Sigmoid colon (tissue), 4 donors: ENCODE measurements around the gene TRPM2.

Experiments used
- POLR2AphosphoS5 ChIP-seq, 4 donors: sonication (generic); formaldehyde crosslinking; IDR thresholded peaks; one replicate each; pipeline ENCODE4 v1.6.1; 2017; ENCODE audit warnings: antibody characterized with exemption in 4 of 4
- TF ChIP-seq, protein P1 (sequence below), 4 experiments: fragments of 450-650 bp in 3 of 4; fragments of 200-600 bp in 1 of 4; IDR thresholded peaks; one replicate each; pipeline ENCODE4 v1.5.1; 2016 to 2019; ENCODE audit warnings: antibody characterized with exemption in 4 of 4, mild to moderate bottlenecking in 3 of 4, moderate library complexity in 2 of 4

DNA sequence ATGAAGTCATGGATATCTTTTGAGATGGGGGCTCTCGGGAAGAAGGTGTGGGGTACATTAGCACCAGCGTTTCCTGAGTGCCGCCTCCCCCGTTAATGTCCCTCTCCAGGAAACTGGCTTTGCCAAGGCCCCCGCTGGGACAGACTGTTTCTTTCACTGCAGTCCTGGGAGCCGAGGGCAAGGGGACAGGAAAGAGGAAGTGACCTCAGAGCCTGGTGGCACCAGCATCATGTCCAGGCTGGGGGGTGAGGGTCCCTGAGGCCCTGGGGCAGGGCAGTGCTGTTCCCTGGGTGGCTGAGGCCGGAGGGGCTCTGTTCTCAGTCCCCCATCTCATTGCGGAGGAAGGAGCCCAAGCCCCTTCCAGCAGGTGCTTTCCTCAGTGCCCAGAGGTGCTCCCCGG is 47.7 kb upstream of the TRPM2 start:
- TF ChIP-seq POLR2AphosphoS5 (IDR thresholded peaks at IDR 0.05) = no peak
- TF ChIP-seq, protein P1, sequence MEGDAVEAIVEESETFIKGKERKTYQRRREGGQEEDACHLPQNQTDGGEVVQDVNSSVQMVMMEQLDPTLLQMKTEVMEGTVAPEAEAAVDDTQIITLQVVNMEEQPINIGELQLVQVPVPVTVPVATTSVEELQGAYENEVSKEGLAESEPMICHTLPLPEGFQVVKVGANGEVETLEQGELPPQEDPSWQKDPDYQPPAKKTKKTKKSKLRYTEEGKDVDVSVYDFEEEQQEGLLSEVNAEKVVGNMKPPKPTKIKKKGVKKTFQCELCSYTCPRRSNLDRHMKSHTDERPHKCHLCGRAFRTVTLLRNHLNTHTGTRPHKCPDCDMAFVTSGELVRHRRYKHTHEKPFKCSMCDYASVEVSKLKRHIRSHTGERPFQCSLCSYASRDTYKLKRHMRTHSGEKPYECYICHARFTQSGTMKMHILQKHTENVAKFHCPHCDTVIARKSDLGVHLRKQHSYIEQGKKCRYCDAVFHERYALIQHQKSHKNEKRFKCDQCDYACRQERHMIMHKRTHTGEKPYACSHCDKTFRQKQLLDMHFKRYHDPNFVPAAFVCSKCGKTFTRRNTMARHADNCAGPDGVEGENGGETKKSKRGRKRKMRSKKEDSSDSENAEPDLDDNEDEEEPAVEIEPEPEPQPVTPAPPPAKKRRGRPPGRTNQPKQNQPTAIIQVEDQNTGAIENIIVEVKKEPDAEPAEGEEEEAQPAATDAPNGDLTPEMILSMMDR (IDR thresholded peaks at IDR 0.05) = no peak
